RWPE2 (cell line): ENCODE data around the gene TBCB.
"Not testable (repeated sequence)": the region's sequence is repeated elsewhere in the genome, so short reads cannot be mapped to it uniquely, and the experiment has no call there.

ENCODE experiments used
- ATAC-seq: fragments of 200-7000 bp; cut with Tn5 transposase; 3 replicates; pipeline ENCODE4 v1.9.1; 2021; ENCODE audit warnings: low read depth
- DNase-seq: peaks from one replicate; pipeline ENCODE4 v3.0.0-alpha.2; 2020; ENCODE audit warnings: low spot score
- H3K27ac ChIP-seq: fragments of 450-650 bp; 2 replicates; pipeline ENCODE4 v1.5.1; 2017; ENCODE audit warnings: mild to moderate bottlenecking; ENCODE audit not compliant: poor library complexity, severe bottlenecking
- H3K27me3 ChIP-seq: fragments of 250-450 bp; sonication (Bioruptor Pico); 2 replicates; pipeline ENCODE4 v1.5.1; 2021; ENCODE audit warnings: mild to moderate bottlenecking, moderate library complexity; ENCODE audit not compliant: insufficient read depth, poor library complexity, severe bottlenecking
- H3K36me3 ChIP-seq: fragments of 250-450 bp; sonication (Bioruptor Pico); 2 replicates; pipeline ENCODE4 v1.5.1; 2020; ENCODE audit warnings: low read depth, mild to moderate bottlenecking, moderate library complexity
- H3K4me1 ChIP-seq: fragments of 250-450 bp; sonication (Bioruptor Pico); 2 replicates; pipeline ENCODE4 v1.5.1; 2021; ENCODE audit warnings: mild to moderate bottlenecking, moderate library complexity; ENCODE audit not compliant: insufficient read depth, poor library complexity, severe bottlenecking
- H3K4me3 ChIP-seq: fragments of 250-450 bp; sonication (Bioruptor Pico); 2 replicates; pipeline ENCODE4 v1.5.1; 2021; ENCODE audit warnings: mild to moderate bottlenecking, moderate library complexity; ENCODE audit not compliant: severe bottlenecking
- H3K9me3 ChIP-seq: fragments of 250-450 bp; sonication (Bioruptor Pico); 2 replicates; pipeline ENCODE4 v1.5.1; 2021; ENCODE audit warnings: mild to moderate bottlenecking, moderate library complexity; ENCODE audit not compliant: severe bottlenecking
- TF ChIP-seq, protein P1 (sequence below): fragments of 450-650 bp; IDR thresholded peaks from one replicate; pipeline ENCODE4 v1.5.1; 2017; ENCODE audit warnings: mild to moderate bottlenecking, moderate library complexity; ENCODE audit not compliant: poor library complexity, severe bottlenecking

The TBCB gene

DNA sequence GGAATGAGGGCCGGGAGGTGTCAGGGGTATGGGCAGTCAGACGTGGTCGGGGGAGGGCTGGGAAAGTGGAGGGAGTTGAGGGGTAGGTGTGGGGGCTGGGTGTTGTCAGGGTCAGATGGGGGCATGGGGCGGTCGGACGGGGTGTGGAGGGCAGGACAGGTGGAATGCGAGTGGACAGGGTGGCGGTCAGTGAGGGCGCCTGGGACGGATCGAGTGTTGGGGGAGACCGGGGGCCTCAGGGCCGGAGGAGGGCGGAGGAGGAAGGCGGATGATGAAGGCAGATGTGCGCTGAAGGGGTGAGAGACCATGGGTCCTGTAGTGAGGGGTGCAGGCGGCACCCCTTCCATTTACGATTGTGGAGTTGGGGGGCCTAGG is 5.7 kb downstream of the TBCB start:
- peaks cover 48% of the 10 kb centered on the region for H3K36me3 ChIP-seq
- H3K9me3 ChIP-seq, result no peaks in the 10 kb centered on the region
- DNase-seq, result no peak
- no peak for ATAC-seq
- H3K27ac ChIP-seq, result no peak overlapping the region
- TF ChIP-seq, protein P1, sequence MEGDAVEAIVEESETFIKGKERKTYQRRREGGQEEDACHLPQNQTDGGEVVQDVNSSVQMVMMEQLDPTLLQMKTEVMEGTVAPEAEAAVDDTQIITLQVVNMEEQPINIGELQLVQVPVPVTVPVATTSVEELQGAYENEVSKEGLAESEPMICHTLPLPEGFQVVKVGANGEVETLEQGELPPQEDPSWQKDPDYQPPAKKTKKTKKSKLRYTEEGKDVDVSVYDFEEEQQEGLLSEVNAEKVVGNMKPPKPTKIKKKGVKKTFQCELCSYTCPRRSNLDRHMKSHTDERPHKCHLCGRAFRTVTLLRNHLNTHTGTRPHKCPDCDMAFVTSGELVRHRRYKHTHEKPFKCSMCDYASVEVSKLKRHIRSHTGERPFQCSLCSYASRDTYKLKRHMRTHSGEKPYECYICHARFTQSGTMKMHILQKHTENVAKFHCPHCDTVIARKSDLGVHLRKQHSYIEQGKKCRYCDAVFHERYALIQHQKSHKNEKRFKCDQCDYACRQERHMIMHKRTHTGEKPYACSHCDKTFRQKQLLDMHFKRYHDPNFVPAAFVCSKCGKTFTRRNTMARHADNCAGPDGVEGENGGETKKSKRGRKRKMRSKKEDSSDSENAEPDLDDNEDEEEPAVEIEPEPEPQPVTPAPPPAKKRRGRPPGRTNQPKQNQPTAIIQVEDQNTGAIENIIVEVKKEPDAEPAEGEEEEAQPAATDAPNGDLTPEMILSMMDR, result no peak
- no peaks in the 10 kb centered on the region for H3K27me3 ChIP-seq
- no peaks in the 10 kb centered on the region for H3K4me1 ChIP-seq
- H3K4me3 ChIP-seq, result no peak overlapping the region

DNA sequence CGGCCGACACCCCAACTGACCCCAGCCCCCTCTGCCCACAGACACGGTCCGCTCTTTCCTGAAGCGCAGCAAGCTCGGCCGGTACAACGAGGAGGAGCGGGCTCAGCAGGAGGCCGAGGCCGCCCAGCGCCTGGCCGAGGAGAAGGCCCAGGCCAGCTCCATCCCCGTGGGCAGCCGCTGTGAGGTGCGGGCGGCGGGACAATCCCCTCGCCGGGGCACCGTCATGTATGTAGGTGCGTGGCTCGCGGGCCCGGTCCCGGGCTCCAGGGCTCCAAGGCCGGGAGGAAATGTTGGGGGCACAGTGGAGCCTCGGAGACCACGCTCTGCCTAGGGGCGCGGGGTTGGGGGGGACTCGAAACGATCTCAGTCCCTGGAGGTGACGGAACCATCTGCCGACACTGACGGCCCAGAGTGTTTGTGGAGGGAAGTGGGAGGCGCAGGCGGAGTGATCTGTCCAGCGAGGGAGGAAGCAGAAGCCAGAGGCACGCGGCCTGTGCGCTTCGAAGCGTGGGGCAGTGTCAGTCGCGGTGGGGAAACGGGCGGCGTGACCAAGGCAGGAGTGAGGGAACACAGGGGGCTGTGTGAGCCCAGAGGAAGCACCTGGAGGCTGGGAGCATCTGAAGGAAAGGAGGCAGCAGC is 6.3 kb downstream of the TBCB start:
- Histone ChIP-seq H3K36me3 (peaks cover 42% of the 10 kb centered on the region), H3K4me1 (no peaks in the 10 kb centered on the region), H3K27me3 (no peaks in the 10 kb centered on the region), H3K27ac (no peak overlapping the region), H3K4me3 (no peak overlapping the region), H3K9me3 (no peaks in the 10 kb centered on the region)
- DNase-seq, result no peak
- TF ChIP-seq, protein P1, result no peak
- no peak for ATAC-seq

DNA sequence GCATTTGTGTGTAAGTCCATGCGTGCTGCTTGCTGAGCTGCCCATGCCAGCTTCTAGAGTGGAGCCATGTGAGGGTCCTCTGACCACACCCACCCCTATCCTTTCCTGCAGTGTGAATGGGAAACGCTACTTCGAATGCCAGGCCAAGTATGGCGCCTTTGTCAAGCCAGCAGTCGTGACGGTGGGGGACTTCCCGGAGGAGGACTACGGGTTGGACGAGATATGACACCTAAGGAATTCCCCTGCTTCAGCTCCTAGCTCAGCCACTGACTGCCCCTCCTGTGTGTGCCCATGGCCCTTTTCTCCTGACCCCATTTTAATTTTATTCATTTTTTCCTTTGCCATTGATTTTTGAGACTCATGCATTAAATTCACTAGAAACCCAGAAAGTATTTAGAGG is 10.3 kb downstream of the TBCB start:
- H3K4me3 ChIP-seq, result no peak overlapping the region
- TF ChIP-seq, protein P1, result no peak

DNA sequence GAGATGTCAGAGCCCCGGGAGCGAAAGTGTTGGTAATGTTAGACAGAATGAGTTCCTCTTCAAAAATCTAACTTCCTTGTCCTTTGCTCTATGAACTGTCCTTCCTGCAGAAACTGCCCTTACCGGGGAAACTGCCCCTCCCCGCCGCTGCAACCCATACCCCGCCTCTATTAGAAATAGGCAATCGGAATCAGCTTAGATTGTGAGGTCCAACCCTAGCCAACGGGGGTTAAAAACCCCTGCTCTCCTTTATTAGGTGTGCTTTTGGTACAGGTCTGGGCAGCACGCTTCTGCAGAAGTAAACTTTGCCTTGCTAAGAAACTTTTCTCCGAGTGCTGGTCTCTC is 13.1 kb downstream of the TBCB start:
- ATAC-seq, result no peak

More for the DNA sequence above, 10.3 kb downstream of the TBCB start:
- no peak for ATAC-seq
- no peak for DNase-seq
- Histone ChIP-seq H3K9me3 (peaks cover 4% of the 10 kb centered on the region), H3K27me3 (no peaks in the 10 kb centered on the region), H3K27ac (no peak overlapping the region), H3K36me3 (peaks cover 22% of the 10 kb centered on the region), H3K4me1 (no peaks in the 10 kb centered on the region)

DNA sequence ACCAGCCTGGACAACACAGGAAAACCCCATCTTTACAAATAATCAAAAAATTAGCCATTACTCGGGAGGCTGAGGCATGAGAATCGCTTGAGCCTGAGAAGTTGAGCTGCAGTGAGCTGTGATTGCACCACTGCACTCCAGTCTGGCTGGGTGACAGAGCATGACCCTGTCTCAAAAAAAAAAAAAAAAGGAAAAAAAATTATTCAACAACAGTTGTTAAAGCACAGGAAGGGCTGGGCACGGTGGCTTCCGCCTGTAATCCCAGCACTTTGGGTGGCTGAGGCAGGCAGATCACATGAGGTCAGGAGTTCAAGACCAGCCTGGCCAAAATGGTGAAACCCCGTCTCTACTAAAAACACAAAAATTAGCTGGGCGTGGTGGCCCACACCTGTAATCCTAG is 16.0 kb downstream of the TBCB start:
- not testable (repeated sequence) for H3K4me3 ChIP-seq, H3K36me3 ChIP-seq, H3K27me3 ChIP-seq, H3K9me3 ChIP-seq, DNase-seq, ATAC-seq
- Histone ChIP-seq H3K27ac (peak overlapping the region; percentile 69), H3K4me1 (peaks cover 20% of the 10 kb centered on the region)

More for the DNA sequence above, 13.1 kb downstream of the TBCB start:
- TF ChIP-seq, protein P1, result no peak
- H3K27me3 ChIP-seq, result no peaks in the 10 kb centered on the region
- H3K36me3 ChIP-seq, result peaks cover 14% of the 10 kb centered on the region
- H3K9me3 ChIP-seq, result peaks cover 4% of the 10 kb centered on the region
- peaks cover 17% of the 10 kb centered on the region for H3K4me1 ChIP-seq
- peak overlapping the region; percentile 79 for H3K27ac ChIP-seq
- no peak for DNase-seq
- H3K4me3 ChIP-seq, result peak overlapping the region; percentile 26

DNA sequence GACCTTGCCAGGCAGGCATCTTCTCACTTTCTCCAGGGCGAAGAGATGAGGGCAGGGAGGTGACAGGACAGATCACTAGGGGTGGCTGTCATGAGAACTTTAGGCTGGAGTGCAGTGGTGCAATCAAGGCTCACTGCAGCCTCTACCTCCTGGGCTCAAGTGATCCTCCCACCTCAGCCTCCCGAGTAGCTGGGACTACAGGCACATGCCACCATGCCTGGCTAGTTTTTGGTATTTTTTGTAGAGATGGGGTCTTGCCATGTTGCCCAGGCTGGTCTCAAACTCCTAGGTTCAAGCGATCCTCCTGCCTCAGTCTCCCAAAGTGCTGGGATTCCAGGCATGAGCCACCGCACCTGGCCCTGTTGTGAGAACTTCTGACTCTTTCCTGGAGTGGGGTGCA is 19.6 kb downstream of the TBCB start:
- H3K9me3 ChIP-seq, H3K36me3 ChIP-seq, H3K27ac ChIP-seq, H3K4me3 ChIP-seq, H3K27me3 ChIP-seq, ATAC-seq, DNase-seq: not testable (repeated sequence)
- peaks cover 29% of the 10 kb centered on the region for H3K4me1 ChIP-seq
